Chondrocyte (in vitro differentiated cells): ENCODE data around the gene DCUN1D4. TPM values are rescaled to one million over a fixed set of nuclear protein-coding genes. Genes with fewer than 3 reads are reported as not detected.
A peak's percentile ranks its signal among the peaks of the same experiment; 100 is the strongest.

Source experiments
- DNase-seq: peaks from one replicate; pipeline ENCODE4 v3.0.0; 2021; ENCODE audit warnings: mixed read lengths, low spot score
- H3K27ac Mint-ChIP-seq: one replicate; pipeline ENCODE4 v1.8.0; 2021; ENCODE audit warnings: mild to moderate bottlenecking, moderate library complexity, mixed read lengths; ENCODE audit not compliant: unreplicated experiment
- H3K27me3 Mint-ChIP-seq: 2 replicates; pipeline ENCODE4 v1.8.0; 2021; ENCODE audit warnings: low read depth, mixed read lengths
- H3K36me3 Mint-ChIP-seq: 2 replicates; pipeline ENCODE4 v1.8.0; 2021; ENCODE audit warnings: low read depth, mixed read lengths
- H3K4me1 Mint-ChIP-seq: 2 replicates; pipeline ENCODE4 v1.8.0; 2021; ENCODE audit warnings: low read depth, mild to moderate bottlenecking, mixed read lengths
- H3K4me3 Mint-ChIP-seq: one replicate; pipeline ENCODE4 v1.8.0; 2021; ENCODE audit warnings: mild to moderate bottlenecking, moderate library complexity, mixed read lengths; ENCODE audit not compliant: unreplicated experiment
- H3K9me3 Mint-ChIP-seq: 2 replicates; pipeline ENCODE4 v1.8.0; 2021; ENCODE audit warnings: low read depth, mixed read lengths
- total RNA-seq: library from RNA; stranded (reverse); gene quantifications from 3 replicates; pipeline ENCODE4 v1.2.1, GENCODE V29; 2021
- TF ChIP-seq, protein P1 (sequence below): fragments of 200-600 bp; sonication (generic); IDR thresholded peaks from 2 replicates; pipeline ENCODE4 v1.5.0; 2021; ENCODE audit warnings: antibody characterized with exemption, mild to moderate bottlenecking, moderate library complexity

DCUN1D4 gene
- total RNA-seq, 1 donor from 2014 or later: 74.9 TPM

DNA sequence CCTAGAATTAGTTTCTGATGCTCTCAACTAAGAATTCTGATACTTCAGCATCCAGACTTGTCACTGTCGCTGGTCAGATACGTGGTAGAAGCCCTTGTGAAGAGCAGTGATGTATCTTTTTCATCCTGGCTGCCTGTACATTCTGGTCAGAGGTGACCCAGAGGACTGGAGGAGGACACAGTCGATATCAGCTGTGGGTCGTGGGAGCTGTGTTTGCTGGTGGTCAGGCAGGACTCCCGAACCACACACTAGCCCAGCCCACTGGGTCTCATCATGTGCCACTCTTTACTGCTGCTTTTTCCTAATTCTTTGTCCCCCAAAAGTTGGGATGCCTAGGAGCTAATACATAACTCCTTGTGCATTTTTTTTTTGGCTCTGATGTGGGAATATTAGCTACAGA, 6.5 kb downstream of the DCUN1D4 start:
- peaks cover 74% of the 10 kb centered on the region for H3K4me1 Mint-ChIP-seq
- H3K36me3 Mint-ChIP-seq: no peaks in the 10 kb centered on the region
- H3K9me3 Mint-ChIP-seq: no peaks in the 10 kb centered on the region

DNA sequence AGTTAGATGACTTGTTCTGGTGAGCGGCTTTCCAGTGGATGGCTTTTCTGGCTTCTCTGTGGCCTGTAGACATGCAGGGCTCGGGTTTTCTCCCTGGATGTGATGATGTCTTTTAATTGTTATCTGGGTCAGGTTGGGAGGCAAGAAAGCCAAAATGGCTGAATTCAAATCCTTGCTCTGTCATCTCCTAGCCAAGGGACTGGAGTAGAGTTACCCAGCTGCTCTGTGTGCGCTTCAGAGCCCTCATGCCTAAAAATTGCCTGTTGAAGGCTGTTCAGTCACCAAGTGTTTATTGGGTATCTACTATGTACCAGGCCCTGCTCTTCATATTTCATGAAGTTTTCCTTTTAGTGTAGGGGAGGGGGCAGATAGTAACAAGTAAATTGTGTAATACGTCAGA, 7.3 kb downstream of the DCUN1D4 start:
- H3K4me3 Mint-ChIP-seq: no peak overlapping the region
- no peaks in the 10 kb centered on the region for H3K27me3 Mint-ChIP-seq
- TF ChIP-seq, protein P1, sequence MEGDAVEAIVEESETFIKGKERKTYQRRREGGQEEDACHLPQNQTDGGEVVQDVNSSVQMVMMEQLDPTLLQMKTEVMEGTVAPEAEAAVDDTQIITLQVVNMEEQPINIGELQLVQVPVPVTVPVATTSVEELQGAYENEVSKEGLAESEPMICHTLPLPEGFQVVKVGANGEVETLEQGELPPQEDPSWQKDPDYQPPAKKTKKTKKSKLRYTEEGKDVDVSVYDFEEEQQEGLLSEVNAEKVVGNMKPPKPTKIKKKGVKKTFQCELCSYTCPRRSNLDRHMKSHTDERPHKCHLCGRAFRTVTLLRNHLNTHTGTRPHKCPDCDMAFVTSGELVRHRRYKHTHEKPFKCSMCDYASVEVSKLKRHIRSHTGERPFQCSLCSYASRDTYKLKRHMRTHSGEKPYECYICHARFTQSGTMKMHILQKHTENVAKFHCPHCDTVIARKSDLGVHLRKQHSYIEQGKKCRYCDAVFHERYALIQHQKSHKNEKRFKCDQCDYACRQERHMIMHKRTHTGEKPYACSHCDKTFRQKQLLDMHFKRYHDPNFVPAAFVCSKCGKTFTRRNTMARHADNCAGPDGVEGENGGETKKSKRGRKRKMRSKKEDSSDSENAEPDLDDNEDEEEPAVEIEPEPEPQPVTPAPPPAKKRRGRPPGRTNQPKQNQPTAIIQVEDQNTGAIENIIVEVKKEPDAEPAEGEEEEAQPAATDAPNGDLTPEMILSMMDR: no peak
- DNase-seq: no peak
- H3K27ac Mint-ChIP-seq: no peak overlapping the region
- H3K9me3 Mint-ChIP-seq: no peaks in the 10 kb centered on the region
- peaks cover 76% of the 10 kb centered on the region for H3K4me1 Mint-ChIP-seq
- no peaks in the 10 kb centered on the region for H3K36me3 Mint-ChIP-seq

More for the DNA sequence above, 6.5 kb downstream of the DCUN1D4 start:
- H3K4me3 Mint-ChIP-seq: no peak overlapping the region
- no peaks in the 10 kb centered on the region for H3K27me3 Mint-ChIP-seq
- no peak overlapping the region for H3K27ac Mint-ChIP-seq
- TF ChIP-seq, protein P1: no peak
- no peak for DNase-seq

DNA sequence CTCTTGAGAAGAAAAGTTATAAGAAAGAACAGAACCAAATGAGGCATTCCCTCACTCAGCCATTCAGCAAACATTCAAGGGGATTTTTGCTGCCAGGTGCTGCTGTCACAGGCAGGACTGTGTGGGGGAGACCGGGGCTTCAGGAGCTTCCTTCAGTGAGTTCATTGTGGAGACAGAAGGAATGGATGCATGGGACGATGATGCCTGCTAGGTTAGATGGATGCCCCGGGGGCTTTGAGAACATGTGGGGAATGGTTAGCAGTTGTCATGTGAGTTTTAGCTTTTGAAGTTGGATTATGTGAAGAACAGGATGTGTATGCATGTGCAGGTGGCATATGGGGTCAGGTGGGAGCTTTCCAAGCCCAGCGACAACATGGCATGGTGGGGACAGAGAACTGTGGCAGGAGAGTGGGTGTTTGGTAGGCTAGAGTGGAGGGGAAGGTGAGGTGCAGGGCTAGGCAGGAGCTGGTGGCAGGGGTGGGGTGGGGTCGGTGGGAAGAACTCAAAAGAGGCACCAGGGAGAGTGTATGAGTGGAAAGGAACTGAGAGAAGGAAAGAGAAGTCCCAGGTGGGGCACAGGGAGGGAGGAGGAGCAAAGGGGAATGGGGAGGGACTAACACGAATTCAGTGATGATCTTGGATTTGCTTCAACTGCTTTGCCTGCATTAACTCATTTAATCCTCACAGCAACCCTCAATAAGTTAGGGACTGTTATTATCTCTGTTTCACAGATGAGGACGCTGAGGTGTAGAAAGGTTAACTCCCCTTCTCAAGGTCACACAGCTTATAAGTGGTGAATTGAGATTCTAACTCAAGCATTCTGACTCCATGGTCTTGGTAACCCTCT, 8.4 kb downstream of the DCUN1D4 start:
- DNase-seq: no peak
- H3K9me3 Mint-ChIP-seq: no peaks in the 10 kb centered on the region
- no peaks in the 10 kb centered on the region for H3K36me3 Mint-ChIP-seq
- no peak overlapping the region for H3K4me3 Mint-ChIP-seq
- H3K27me3 Mint-ChIP-seq: no peaks in the 10 kb centered on the region
- peaks cover 75% of the 10 kb centered on the region for H3K4me1 Mint-ChIP-seq
- TF ChIP-seq, protein P1: no peak
- peak overlapping the region; percentile 62 for H3K27ac Mint-ChIP-seq

DNA sequence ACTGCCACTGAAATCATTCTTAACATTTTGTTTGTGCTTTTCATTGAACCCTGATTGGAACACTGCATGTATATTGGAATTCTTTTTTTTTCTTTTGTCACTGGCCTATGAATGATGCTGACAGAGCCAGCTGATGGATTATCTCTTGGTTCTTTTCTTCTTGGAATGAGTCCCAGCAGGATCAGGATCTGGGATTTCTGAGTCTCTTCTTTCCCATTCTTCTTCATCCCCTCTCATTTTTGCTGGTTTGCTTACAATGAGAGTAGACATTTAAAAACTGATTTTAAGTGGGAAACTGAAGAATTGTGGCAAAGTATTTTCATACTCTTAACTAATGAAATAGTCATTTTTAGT, 9.0 kb downstream of the DCUN1D4 start:
- H3K4me3 Mint-ChIP-seq: no peak overlapping the region
- DNase-seq: no peak
- no peaks in the 10 kb centered on the region for H3K9me3 Mint-ChIP-seq
- TF ChIP-seq, protein P1: no peak
- H3K27me3 Mint-ChIP-seq: no peaks in the 10 kb centered on the region
- H3K4me1 Mint-ChIP-seq: peaks cover 69% of the 10 kb centered on the region
- H3K36me3 Mint-ChIP-seq: no peaks in the 10 kb centered on the region
- no peak overlapping the region for H3K27ac Mint-ChIP-seq

DNA sequence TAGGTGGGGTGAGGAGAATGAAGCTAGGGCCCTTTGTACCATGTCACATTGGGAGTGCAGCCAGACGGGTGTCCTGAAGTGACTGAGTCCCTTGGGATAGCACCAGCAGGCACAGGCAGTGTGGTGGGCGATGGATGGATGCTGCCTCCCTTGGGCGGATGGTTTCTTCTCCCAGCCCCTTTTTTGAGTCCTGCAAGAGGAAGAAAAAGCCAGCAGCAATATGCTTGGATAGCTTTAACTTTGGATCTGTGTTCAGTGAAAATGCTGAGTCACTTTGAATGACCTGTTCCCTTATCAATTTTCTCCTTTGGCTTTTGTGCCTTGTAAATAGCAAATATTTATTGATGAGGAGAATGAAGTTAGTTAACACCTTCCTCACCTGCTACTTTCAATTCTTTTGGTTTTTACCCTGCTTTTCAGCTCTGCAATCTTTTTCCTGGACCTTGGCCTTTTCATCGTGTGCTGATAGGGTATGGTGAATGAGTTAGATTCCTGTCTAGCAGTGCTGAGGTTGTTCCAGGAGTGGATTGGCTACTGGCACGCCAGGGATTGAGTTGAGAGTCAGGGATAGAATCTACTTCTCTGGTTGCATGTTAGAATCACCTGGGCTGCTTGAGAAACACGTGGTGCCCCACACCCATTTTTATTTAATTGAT, 10.2 kb downstream of the DCUN1D4 start:
- peaks cover 64% of the 10 kb centered on the region for H3K4me1 Mint-ChIP-seq
- TF ChIP-seq, protein P1: no peak
- H3K36me3 Mint-ChIP-seq: peaks cover 2% of the 10 kb centered on the region
- DNase-seq: no peak
- no peaks in the 10 kb centered on the region for H3K9me3 Mint-ChIP-seq
- H3K27me3 Mint-ChIP-seq: no peaks in the 10 kb centered on the region
- H3K4me3 Mint-ChIP-seq: no peak overlapping the region
- H3K27ac Mint-ChIP-seq: peak overlapping the region; percentile 73
